A549 (cell line): ENCODE data around the gene SNRK.

Experiments
- BHLHE40 ChIP-seq: IDR thresholded peaks from 2 replicates; pipeline ENCODE4 v1.6.1; 2012; ENCODE audit warnings: low read depth, low read length, inconsistent platforms
- CTCF ChIP-seq: fragments of >200 bp; sonication (Bioruptor Twin); formaldehyde crosslinking; IDR thresholded peaks from 3 replicates; pipeline ENCODE4 v1.5.1; 2016
- EHMT2 ChIP-seq: fragments of 200-600 bp; sonication (generic); IDR thresholded peaks from 2 replicates; pipeline ENCODE4 v1.6.1; 2016; ENCODE audit warnings: antibody characterized with exemption, low read depth, mild to moderate bottlenecking, moderate library complexity
- ELK1 ChIP-seq: fragments of 150-350 bp; IDR thresholded peaks from 2 replicates; pipeline ENCODE4 v1.6.1; 2014; ENCODE audit warnings: low read depth, mild to moderate bottlenecking, low read length
- JUN ChIP-seq, 2 experiments: fragments of >200 bp; sonication (Bioruptor Twin); formaldehyde crosslinking; IDR thresholded peaks; 2 replicates in 1 of 2; 3 replicates in 1 of 2; pipeline ENCODE4 v1.6.1; 2016 to 2017
- MAZ ChIP-seq: fragments of 150-350 bp; IDR thresholded peaks from 2 replicates; pipeline ENCODE4 v1.6.1; 2014; ENCODE audit warnings: antibody characterized with exemption, low read depth, low read length, borderline replicate concordance
- PHF8 ChIP-seq: fragments of 200-600 bp; sonication (generic); IDR thresholded peaks from 2 replicates; pipeline ENCODE4 v1.6.1; 2016; ENCODE audit warnings: low read depth, mild to moderate bottlenecking, antibody characterized with exemption, moderate library complexity, borderline replicate concordance
- POLR2A ChIP-seq: IDR thresholded peaks from 2 replicates; pipeline ENCODE4 v1.6.1; 2012; ENCODE audit warnings: mild to moderate bottlenecking, low read length
- REST ChIP-seq: fragments of 200-600 bp; sonication (generic); IDR thresholded peaks from 2 replicates; pipeline ENCODE4 v1.6.1; 2016; ENCODE audit warnings: antibody characterized with exemption, mild to moderate bottlenecking, moderate library complexity
- RFX5 ChIP-seq: fragments of 450-650 bp; IDR thresholded peaks from 2 replicates; pipeline ENCODE4 v1.7.1; 2014; ENCODE audit warnings: antibody characterized with exemption, mild to moderate bottlenecking, moderate library complexity
- ZNF302 ChIP-seq: fragments of 250-450 bp; sonication (Bioruptor Pico); IDR thresholded peaks from 2 replicates; pipeline ENCODE4 v1.9.0; 2021; ENCODE audit warnings: inconsistent platforms, mild to moderate bottlenecking, moderate library complexity

- TF ChIP-seq EHMT2 (no peak), PHF8 (no peak), CTCF (no peak), POLR2A (no peak), RFX5 (no peak), REST (no peak), ELK1 (no peak), BHLHE40 (no peak), ZNF302 (CRISPR knock-in tag) (no peak), MAZ (no peak), JUN (IDR thresholded peaks at IDR 0.05) (no peak)
Observed at GRCh38 chr3:43371494-43371893, 85.2 kb downstream of the SNRK start.
